Measurements from ENCODE around the gene ANP32A.

The ANP32A gene

GRCh38 chr15:68791431-68792283 is 29.0 kb downstream of the ANP32A start:
- no peak for TF ChIP-seq JUND (IDR thresholded peaks at IDR 0.05; ENCODE audit: low read depth)
- no peak for DNase-seq (ENCODE audit: low read depth in 1 of 2, low spot score in 1 of 2)
- in situ Hi-C loops (cut with HindIII; ENCODE audit: low pct_unique_long_range_greater_than_20kb, low sequenced_read_pairs) = no loop called here

- no peak for DNase-seq (ENCODE audit: low read depth in 1 of 2, low spot score in 1 of 2)
These were observed 29.8 kb downstream of the ANP32A start for GRCh38 chr15:68790910-68791309.

GRCh38 chr15:68790242-68790575 is 30.5 kb downstream of the ANP32A start:
- in situ Hi-C loops (cut with HindIII; ENCODE audit: low pct_unique_long_range_greater_than_20kb, low sequenced_read_pairs) = no loop called here

More at GRCh38 chr15:68790910-68791309, 29.8 kb downstream of the ANP32A start:
- no peak for TF ChIP-seq JUND (IDR thresholded peaks at IDR 0.05; ENCODE audit: low read depth)
- in situ Hi-C loops (cut with HindIII; ENCODE audit: low pct_unique_long_range_greater_than_20kb, low sequenced_read_pairs) = no loop called here

GRCh38 chr15:68789534-68790241 is 31.0 kb downstream of the ANP32A start:
- DNase-seq (ENCODE audit: low read depth in 1 of 2, low spot score in 1 of 2) = peak in 1 of 2 experiments; percentile 48
- TF ChIP-seq JUND (IDR thresholded peaks at IDR 0.05; ENCODE audit: low read depth) = no peak
- in situ Hi-C loops (cut with HindIII; ENCODE audit: low pct_unique_long_range_greater_than_20kb, low sequenced_read_pairs) = no loop called here

More at GRCh38 chr15:68790242-68790575, 30.5 kb downstream of the ANP32A start:
- DNase-seq (ENCODE audit: low read depth in 1 of 2, low spot score in 1 of 2) = no peak
- TF ChIP-seq JUND (IDR thresholded peaks at IDR 0.05; ENCODE audit: low read depth) = no peak

DNA sequence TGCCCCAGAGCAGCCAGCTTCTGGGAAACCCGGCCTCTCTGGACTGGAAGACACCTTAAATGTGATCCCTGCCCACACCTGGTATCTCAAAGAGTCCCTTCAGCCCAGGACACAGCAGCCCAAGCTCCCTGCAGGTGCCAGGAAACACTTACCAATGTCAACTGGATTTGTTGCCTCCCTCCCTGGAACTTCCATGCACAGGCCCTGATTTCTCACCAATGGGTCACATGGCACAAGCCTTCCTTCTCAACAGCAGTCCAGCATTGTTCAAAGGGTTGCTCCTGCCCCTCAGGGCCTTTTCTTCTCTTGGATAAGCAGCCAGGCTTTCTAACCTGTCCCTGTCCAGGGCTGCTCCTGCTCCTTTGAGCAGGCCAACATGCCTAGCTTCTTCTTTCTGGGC is 31.6 kb downstream of the ANP32A start:
- DNase-seq (ENCODE audit: low read depth in 1 of 2, low spot score in 1 of 2) = peak in 1 of 2 experiments; percentile 29
- TF ChIP-seq JUND (IDR thresholded peaks at IDR 0.05; ENCODE audit: low read depth) = no peak
- in situ Hi-C loops (cut with HindIII; ENCODE audit: low pct_unique_long_range_greater_than_20kb, low sequenced_read_pairs) = no loop called here

DNA sequence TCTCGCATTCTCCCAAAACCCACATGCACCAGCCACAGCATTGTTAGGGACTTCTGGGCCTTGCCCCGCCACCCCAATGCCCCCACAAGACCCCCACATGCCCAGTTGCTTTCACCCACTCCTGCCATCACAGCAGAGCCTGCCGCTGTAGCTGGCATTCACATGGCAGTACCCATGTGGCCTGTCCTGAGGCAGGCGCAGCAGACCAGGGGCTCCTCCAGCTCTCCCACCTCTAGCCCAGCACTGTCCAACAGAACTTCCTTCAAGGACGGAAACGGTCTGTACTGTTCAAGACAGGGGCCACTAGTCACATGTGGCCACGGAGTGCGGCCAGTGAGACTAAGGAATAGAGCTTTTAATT is 32.5 kb downstream of the ANP32A start:
- TF ChIP-seq JUND (IDR thresholded peaks at IDR 0.05; ENCODE audit: low read depth) = no peak
- no peak for DNase-seq (ENCODE audit: low read depth in 1 of 2, low spot score in 1 of 2)
- in situ Hi-C loops (cut with HindIII; ENCODE audit: low pct_unique_long_range_greater_than_20kb, low sequenced_read_pairs) = no loop called here

DNA sequence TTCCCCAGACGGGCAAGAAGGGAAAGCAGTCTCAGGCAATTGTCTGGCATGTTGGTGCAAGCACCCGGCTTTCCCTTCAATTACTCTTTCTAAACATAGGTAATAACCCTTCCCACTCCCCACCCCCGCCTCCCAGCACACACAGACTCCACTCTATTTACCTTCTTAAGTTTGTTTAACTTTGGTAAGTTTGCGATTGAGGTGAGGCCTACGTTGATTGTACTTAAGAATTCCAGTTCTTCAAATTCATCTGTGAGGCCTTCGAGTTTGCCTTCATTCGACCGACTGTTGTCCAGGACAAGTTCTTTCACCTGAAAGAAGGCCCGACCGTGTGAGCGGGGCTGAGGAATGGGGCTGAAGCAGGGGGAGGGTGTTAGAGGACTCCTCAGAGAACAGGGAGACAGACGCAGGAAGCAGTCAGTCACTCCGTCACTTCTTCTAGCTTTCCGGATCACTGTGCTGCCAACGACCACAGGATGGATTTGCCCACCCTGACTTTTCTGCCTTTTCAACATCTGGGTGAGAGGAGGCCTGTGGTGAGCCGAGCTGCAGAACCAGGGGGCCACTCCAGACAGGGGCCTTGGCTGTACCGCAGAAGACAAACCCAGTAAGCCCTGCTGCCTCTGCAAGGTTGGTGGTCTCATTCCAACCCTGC is 33.0 kb downstream of the ANP32A start:
- in situ Hi-C loops (cut with HindIII; ENCODE audit: low pct_unique_long_range_greater_than_20kb, low sequenced_read_pairs) = no loop called here
- peak; percentile 23 to 66 for DNase-seq (ENCODE audit: low read depth in 1 of 2, low spot score in 1 of 2)

GRCh38 chr15:68786753-68787152 is 33.9 kb downstream of the ANP32A start:
- in situ Hi-C loops (cut with HindIII; ENCODE audit: low pct_unique_long_range_greater_than_20kb, low sequenced_read_pairs) = no loop called here

More for the DNA sequence above, 33.0 kb downstream of the ANP32A start:
- TF ChIP-seq JUND (IDR thresholded peaks at IDR 0.05; ENCODE audit: low read depth) = no peak

DNA sequence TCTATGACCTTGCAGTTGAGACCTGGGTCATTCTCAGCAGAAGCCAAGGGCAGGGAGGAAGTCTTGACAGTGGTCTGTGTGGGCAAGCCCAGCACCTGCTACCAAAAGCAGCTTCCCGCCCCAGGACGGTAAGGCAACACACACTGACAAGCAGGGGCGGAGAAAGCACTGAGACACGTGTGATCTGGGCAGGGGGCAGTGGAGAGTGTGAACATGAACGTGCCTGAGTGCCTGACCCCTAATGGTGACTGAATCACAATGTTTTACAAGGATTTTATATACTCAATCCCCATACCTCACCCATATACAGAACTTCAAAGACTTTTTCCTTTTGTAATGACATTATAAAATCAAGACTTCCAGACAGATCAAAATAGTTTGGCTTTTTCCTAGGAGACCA is 35.2 kb downstream of the ANP32A start:
- no peak for TF ChIP-seq JUND (IDR thresholded peaks at IDR 0.05; ENCODE audit: low read depth)
- DNase-seq (ENCODE audit: low read depth in 1 of 2, low spot score in 1 of 2) = no peak
- in situ Hi-C loops (cut with HindIII; ENCODE audit: low pct_unique_long_range_greater_than_20kb, low sequenced_read_pairs) = no loop called here

More at GRCh38 chr15:68786753-68787152, 33.9 kb downstream of the ANP32A start:
- DNase-seq (ENCODE audit: low read depth in 1 of 2, low spot score in 1 of 2) = no peak
- no peak for TF ChIP-seq JUND (IDR thresholded peaks at IDR 0.05; ENCODE audit: low read depth)

DNA sequence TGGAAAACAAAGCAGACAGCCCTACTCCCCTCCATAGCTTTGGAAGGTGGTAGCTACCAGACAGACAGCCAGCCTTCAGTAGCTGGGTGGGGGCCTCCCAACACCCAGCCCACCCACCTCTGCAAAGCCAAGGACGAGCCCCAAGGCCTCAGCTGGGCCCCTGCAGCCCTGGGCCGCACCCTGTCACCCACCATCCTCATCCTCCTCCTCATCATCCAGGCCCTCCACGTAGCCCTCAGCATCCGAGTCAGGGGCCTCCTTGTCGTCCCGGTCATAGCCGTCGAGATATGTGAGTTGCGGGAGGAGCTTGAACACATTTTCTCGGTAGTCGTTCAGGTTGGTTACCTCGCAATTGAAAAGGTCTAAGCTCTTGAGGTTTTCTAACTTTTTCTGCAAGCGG is 36.5 kb downstream of the ANP32A start:
- TF ChIP-seq JUND (IDR thresholded peaks at IDR 0.05; ENCODE audit: low read depth) = no peak
- in situ Hi-C loops (cut with HindIII; ENCODE audit: low pct_unique_long_range_greater_than_20kb, low sequenced_read_pairs) = no loop called here
- DNase-seq (ENCODE audit: low read depth in 1 of 2, low spot score in 1 of 2) = no peak

- peak; percentile 50 to 65 for DNase-seq (ENCODE audit: low read depth in 1 of 2, low spot score in 1 of 2)
- TF ChIP-seq JUND (IDR thresholded peaks at IDR 0.05; ENCODE audit: low read depth) = no peak
- in situ Hi-C loops (cut with HindIII; ENCODE audit: low pct_unique_long_range_greater_than_20kb, low sequenced_read_pairs) = no loop called here
These were observed 37.3 kb downstream of the ANP32A start for GRCh38 chr15:68783226-68784058.

- no peak for DNase-seq (ENCODE audit: low read depth in 1 of 2, low spot score in 1 of 2)
- TF ChIP-seq JUND (IDR thresholded peaks at IDR 0.05; ENCODE audit: low read depth) = no peak
- in situ Hi-C loops (cut with HindIII; ENCODE audit: low pct_unique_long_range_greater_than_20kb, low sequenced_read_pairs) = no loop called here
These were observed 38.0 kb downstream of the ANP32A start for GRCh38 chr15:68782589-68783161.
